Tibial artery (tissue), 4 donors: ENCODE results near the gene THUMPD2.

Experiments
- DNase-seq, 2 donors: peaks; one replicate each; pipeline ENCODE4 v3.0.0-alpha.2; 2019
- H3K27ac ChIP-seq, 2 donors: fragments of 200-600 bp; sonication (generic) in 1 of 2; 1 replicate in 1 of 2; 2 replicates in 1 of 2; pipeline ENCODE4 v1.5.1; 2018 to 2019; ENCODE audit warnings: mild to moderate bottlenecking in 1 of 2
- H3K27me3 ChIP-seq, 2 donors: fragments of 200-600 bp; sonication (generic) in 1 of 2; one replicate each; pipeline versions ENCODE4 v1.5.1 to v1.6.0; 2016 to 2019
- H3K36me3 ChIP-seq, 3 donors: fragments of 200-600 bp; sonication (generic) in 2 of 3; one replicate each; pipeline ENCODE4 v1.5.1; 2016 to 2019; ENCODE audit warnings: mild to moderate bottlenecking in 2 of 3
- H3K4me1 ChIP-seq, 4 donors: fragments of 200-600 bp; sonication (generic) in 2 of 4; 1 replicate in 3 of 4; 2 replicates in 1 of 4; pipeline ENCODE4 v1.5.1; 2016 to 2019
- H3K4me3 ChIP-seq, 2 donors: fragments of 200-600 bp; sonication (generic) in 1 of 2; 1 replicate in 1 of 2; 2 replicates in 1 of 2; pipeline ENCODE4 v1.5.1; 2018 to 2019; ENCODE audit warnings: mild to moderate bottlenecking in 2 of 2
- H3K9me3 ChIP-seq, 3 donors: fragments of 200-600 bp; sonication (generic) in 1 of 3; one replicate each; pipeline ENCODE4 v1.5.1; 2016 to 2019
- CTCF ChIP-seq, 2 experiments: fragments of 200-600 bp in 1 of 2; fragments of 450-650 bp in 1 of 2; IDR thresholded peaks; one replicate each; pipeline ENCODE4 v1.5.1; 2017 to 2019; ENCODE audit warnings: antibody characterized with exemption in 2 of 2, mild to moderate bottlenecking in 1 of 2, moderate library complexity in 1 of 2
- intact Hi-C: fragments of 100-400 bp; cut with DNase I; formaldehyde crosslinking; loops from one replicate; pipeline ENCODE4 v1.15.0; 2023; ENCODE audit warnings: low total_unique reads

Gene THUMPD2

GRCh38 chr2:39778233-39778632 lies 825 bp downstream of the THUMPD2 start:
- Histone ChIP-seq H3K4me1 (peaks cover 0 to 58% (median 19%) of the 10 kb centered on the region in 4 donors), H3K27me3 (no peaks in the 10 kb centered on the region), H3K36me3 (no peaks in the 10 kb centered on the region), H3K27ac (peak overlapping the region; percentile 88 to 95), H3K4me3 (peak overlapping the region; percentile 82 to 96), H3K9me3 (no peaks in the 10 kb centered on the region)
- no peak for DNase-seq
- intact Hi-C loops = loop anchor here (10.0 kb wide), 1 partner anchor 653 kb away; the partner anchor contains the start of gene SOS1
- no peak for TF ChIP-seq CTCF (IDR thresholded peaks at IDR 0.05)

DNA sequence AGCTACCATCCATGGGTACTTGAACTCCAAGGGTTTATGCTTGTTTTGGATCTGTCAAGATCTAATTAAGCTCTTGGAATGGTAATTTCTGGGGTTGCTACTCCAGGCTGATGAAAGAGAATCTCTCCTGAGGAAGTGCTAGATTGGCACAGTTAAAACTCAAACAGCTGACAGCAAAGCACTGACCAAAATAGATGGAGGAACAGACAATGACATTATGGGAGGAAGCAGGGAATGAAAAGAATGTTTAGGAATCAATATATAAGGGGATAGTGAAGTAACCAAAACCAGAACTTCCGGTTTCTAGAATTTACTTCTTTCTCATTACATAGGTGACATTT lies 6.3 kb downstream of the THUMPD2 start:
- no peak for TF ChIP-seq CTCF (IDR thresholded peaks at IDR 0.05)
- intact Hi-C loops = loop anchor here (10.0 kb wide), 1 partner anchor 648 kb away; the partner anchor contains the start of gene SOS1
- Histone ChIP-seq H3K4me3 (no peak overlapping the region), H3K9me3 (no peaks in the 10 kb centered on the region), H3K36me3 (peaks cover 0 to 10% (median 0%) of the 10 kb centered on the region in 3 donors), H3K4me1 (peaks cover 0 to 97% (median 22%) of the 10 kb centered on the region in 4 donors), H3K27ac (peak overlapping the region in 1 of 2 donors; percentile 36), H3K27me3 (no peaks in the 10 kb centered on the region)
- DNase-seq = no peak

- peaks cover 0 to 91% (median 22%) of the 10 kb centered on the region in 4 donors for H3K4me1 ChIP-seq
- H3K27me3 ChIP-seq = no peaks in the 10 kb centered on the region
- peak overlapping the region in 1 of 2 donors; percentile 36 for H3K27ac ChIP-seq
- no peak overlapping the region for H3K4me3 ChIP-seq
- no peak for TF ChIP-seq CTCF (IDR thresholded peaks at IDR 0.05)
- no peak for DNase-seq
- H3K36me3 ChIP-seq = peaks cover 0 to 10% (median 0%) of the 10 kb centered on the region in 3 donors
- intact Hi-C loops = loop anchor here (10.0 kb wide), 1 partner anchor 647 kb away; the partner anchor contains the start of gene SOS1
- no peaks in the 10 kb centered on the region for H3K9me3 ChIP-seq
These were observed 6.8 kb downstream of the THUMPD2 start for GRCh38 chr2:39772086-39772811.

- no peaks in the 10 kb centered on the region for H3K27me3 ChIP-seq
- H3K9me3 ChIP-seq = no peaks in the 10 kb centered on the region
- no peak for TF ChIP-seq CTCF (IDR thresholded peaks at IDR 0.05)
- no peak overlapping the region for H3K4me3 ChIP-seq
- DNase-seq = no peak
- peaks cover 51 to 58% (median 52%) of the 10 kb centered on the region in 3 donors for H3K36me3 ChIP-seq
- intact Hi-C loops = no loop called here
- no peak overlapping the region for H3K27ac ChIP-seq
- no peaks in the 10 kb centered on the region for H3K4me1 ChIP-seq
These were observed 16.6 kb downstream of the THUMPD2 start for GRCh38 chr2:39762448-39762847.

GRCh38 chr2:39757156-39757555 lies 21.9 kb downstream of the THUMPD2 start:
- intact Hi-C loops = no loop called here
- Histone ChIP-seq H3K27ac (no peak overlapping the region), H3K27me3 (no peaks in the 10 kb centered on the region), H3K9me3 (no peaks in the 10 kb centered on the region), H3K4me3 (no peak overlapping the region), H3K4me1 (no peaks in the 10 kb centered on the region), H3K36me3 (peaks cover 67 to 71% (median 69%) of the 10 kb centered on the region in 3 donors)
- no peak for DNase-seq
- TF ChIP-seq CTCF (IDR thresholded peaks at IDR 0.05) = no peak
